HTR-8/SVneo (cell line): ENCODE data around the gene U2SURP.
"Not testable (repeated sequence)": the region's sequence is repeated elsewhere in the genome, so short reads cannot be mapped to it uniquely, and the experiment has no call there.

Experiments used
- DNase-seq: peaks from one replicate; pipeline ENCODE4 v3.0.0; 2011; ENCODE audit warnings: low spot score, mixed read lengths; ENCODE audit not compliant: insufficient read length
- FAIRE-seq: peaks from 2 replicates; lab custom pipeline; 2011; peaks lifted over from hg19 to GRCh38; lab: Jason Lieb, UNC

The U2SURP gene

DNA sequence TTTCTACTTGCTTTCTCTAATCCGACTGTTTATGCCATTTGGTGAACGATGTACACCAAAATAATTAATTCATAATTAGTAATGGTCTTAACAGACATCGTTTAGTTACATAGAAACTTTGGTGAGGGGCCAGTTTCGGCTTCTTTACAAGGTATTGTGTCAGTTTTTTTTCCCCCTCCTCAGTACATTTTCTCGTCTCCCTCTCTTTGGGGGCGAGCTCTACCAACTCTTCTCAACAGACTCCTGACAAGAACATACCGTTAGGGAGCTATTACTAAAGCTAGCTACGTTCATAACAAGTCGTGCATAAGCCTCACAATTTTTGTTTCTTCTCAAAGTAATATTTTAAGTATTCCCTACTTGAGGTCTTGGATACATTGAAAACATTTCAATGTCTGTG lies 1.4 kb downstream of the U2SURP start:
- no peak for DNase-seq
- no peak for FAIRE-seq

DNA sequence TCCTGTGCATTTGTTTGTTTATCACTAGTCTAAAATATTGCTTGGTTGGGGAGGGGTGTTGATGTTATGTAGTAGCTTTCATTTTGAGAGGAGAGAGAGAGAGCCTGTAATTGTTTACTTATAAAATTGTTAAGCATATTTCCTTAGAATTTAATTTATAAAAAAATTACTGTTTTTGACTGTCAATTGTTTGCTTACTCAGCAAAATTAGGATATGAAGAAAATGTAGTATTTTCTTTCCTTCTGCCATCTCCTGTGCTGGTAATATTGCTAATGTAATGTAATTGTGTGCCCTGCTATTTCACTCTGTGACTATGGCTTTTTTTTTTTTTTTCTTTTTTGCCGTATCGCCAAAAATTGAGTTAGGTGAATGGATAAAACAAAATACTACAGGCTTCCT lies 3.5 kb downstream of the U2SURP start:
- no peak for DNase-seq
- FAIRE-seq: no peak

- FAIRE-seq: no peak
- DNase-seq: no peak
These were observed 8.7 kb downstream of the U2SURP start for GRCh38 chr3:143010024-143010423.

GRCh38 chr3:143011705-143012104 lies 10.3 kb downstream of the U2SURP start:
- DNase-seq (no peak), FAIRE-seq (no peak)

DNA sequence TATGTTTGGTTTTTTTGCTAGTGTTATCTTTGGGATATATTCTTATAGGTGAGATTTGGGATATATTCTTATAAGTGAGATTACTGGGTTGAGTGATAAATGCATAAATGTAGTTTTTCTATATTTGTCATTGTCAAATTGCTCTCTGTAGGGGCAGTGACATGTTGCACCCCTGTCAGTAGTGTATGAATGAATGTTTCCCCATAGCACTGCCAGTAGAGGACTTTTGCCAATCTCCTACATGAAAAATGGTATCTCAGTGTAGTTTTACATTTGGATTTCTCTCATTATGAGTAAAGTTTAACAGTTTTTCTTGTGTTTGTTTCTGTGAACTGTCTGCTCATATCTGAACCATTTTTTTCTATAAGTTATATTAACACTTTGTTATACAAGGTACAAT lies 13.6 kb downstream of the U2SURP start:
- DNase-seq (no peak), FAIRE-seq (no peak)

- DNase-seq (no peak), FAIRE-seq (no peak)
These were observed 15.1 kb downstream of the U2SURP start for GRCh38 chr3:143016321-143016972.

DNA sequence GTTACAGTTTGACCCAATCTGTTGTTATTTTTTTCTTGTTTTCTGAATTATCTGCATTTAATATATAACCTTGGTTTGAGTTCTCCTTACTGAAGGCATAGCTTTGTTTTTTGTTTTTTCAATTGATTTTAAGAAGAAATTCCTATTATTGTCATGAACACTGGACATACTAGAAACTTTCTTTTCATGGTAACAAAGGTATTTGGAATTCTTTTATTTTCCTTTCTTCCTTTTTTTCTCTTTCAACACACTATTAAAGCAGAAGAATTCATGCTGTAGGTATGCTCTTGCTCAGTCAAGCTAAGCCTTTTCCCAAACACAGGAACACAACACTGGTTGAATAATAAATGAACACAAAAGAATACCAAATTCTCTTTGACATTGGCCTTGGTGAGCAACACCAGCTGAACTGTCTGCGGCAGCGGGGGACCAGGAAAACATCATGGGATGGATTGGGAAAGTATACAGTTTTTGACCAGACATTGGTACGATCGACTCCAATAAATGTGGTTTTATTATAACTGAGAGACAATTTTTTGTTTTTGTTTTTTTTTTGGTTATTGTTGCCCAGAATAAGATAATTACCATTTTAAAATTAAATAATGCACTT lies 23.1 kb downstream of the U2SURP start:
- no peak for DNase-seq
- no peak for FAIRE-seq

GRCh38 chr3:143031327-143031726 lies 30.0 kb downstream of the U2SURP start:
- FAIRE-seq (peak; percentile 28), DNase-seq (no peak)

GRCh38 chr3:143031796-143032387 lies 30.5 kb downstream of the U2SURP start:
- DNase-seq, FAIRE-seq: not testable (repeated sequence)

GRCh38 chr3:143035466-143036211 lies 34.3 kb downstream of the U2SURP start:
- FAIRE-seq (no peak), DNase-seq (no peak)

GRCh38 chr3:143036557-143036956 lies 35.2 kb downstream of the U2SURP start:
- DNase-seq: no peak
- no peak for FAIRE-seq

GRCh38 chr3:143037867-143038266 lies 36.5 kb downstream of the U2SURP start:
- no peak for DNase-seq
- FAIRE-seq: no peak

- no peak for DNase-seq
- FAIRE-seq: no peak
These were observed 39.0 kb downstream of the U2SURP start for GRCh38 chr3:143040261-143040879.

- no peak for DNase-seq
- FAIRE-seq: no peak
These were observed 40.5 kb downstream of the U2SURP start for GRCh38 chr3:143041903-143042302.

GRCh38 chr3:143045639-143046038 lies 44.3 kb downstream of the U2SURP start:
- DNase-seq (no peak), FAIRE-seq (no peak)

GRCh38 chr3:143046075-143046474 lies 44.7 kb downstream of the U2SURP start:
- DNase-seq, FAIRE-seq: not testable (repeated sequence)

- DNase-seq: no peak
- FAIRE-seq: no peak
These were observed 52.6 kb downstream of the U2SURP start for GRCh38 chr3:143054011-143054410.

DNA sequence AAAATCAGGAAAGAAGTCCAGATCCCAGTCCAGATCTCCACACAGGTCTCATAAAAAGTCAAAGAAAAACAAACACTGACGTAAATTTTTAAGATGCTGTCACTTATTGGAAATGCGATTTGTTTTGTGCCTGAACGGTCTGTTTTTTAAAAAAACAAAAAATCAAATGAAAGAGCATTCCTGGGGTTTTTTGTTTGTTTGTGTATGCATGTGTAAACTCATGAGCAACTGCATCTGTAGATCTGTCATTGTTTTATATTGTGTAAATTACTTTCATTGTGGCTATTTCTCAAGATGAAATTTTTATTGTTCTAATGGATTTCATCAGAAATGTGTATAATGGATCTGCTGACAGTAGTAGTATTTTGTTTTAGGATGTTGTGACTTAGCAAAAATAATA lies 55.0 kb downstream of the U2SURP start:
- FAIRE-seq: no peak

GRCh38 chr3:143060906-143061305 lies 59.5 kb downstream of the U2SURP start:
- DNase-seq: no peak
- FAIRE-seq: no peak

More for the DNA sequence above, 55.0 kb downstream of the U2SURP start:
- DNase-seq: no peak

- DNase-seq: no peak
- FAIRE-seq: no peak
These were observed 61.6 kb downstream of the U2SURP start for GRCh38 chr3:143063018-143063417.

GRCh38 chr3:143064777-143065176 lies 63.4 kb downstream of the U2SURP start:
- no peak for FAIRE-seq
- DNase-seq: no peak
